Measurements from ENCODE around the gene FASTK. TPM values are rescaled to one million over a fixed set of nuclear protein-coding genes. Genes with fewer than 3 reads are reported as not detected.

The FASTK gene
- total RNA-seq, 1 donor from 2014 or later, result 68.0 TPM

- Mint-ChIP-seq H3K4me1 (ENCODE audit: unreplicated experiment) (peaks cover 34% of the 10 kb centered on the region), H3K27ac (ENCODE audit: unreplicated experiment) (peak overlapping the region; percentile 49), H3K4me3 (ENCODE audit: unreplicated experiment) (peak overlapping the region; percentile 82), H3K36me3 (ENCODE audit: low read depth, unreplicated experiment) (peaks cover 10% of the 10 kb centered on the region), H3K9me3 (ENCODE audit: unreplicated experiment) (no peaks in the 10 kb centered on the region), H3K27me3 (ENCODE audit: unreplicated experiment) (peaks cover 14% of the 10 kb centered on the region)
- no peak for TF ChIP-seq CTCF (IDR thresholded peaks at IDR 0.05; ENCODE audit: unreplicated experiment)
- no peak for DNase-seq (ENCODE audit: low spot score)
Measured at GRCh38 chr7:151085329-151085690, 4.7 kb upstream of the FASTK start.

- TF ChIP-seq CTCF (IDR thresholded peaks at IDR 0.05; ENCODE audit: unreplicated experiment), result no peak
- no peak for DNase-seq (ENCODE audit: low spot score)
- peaks cover 11% of the 10 kb centered on the region for H3K36me3 Mint-ChIP-seq (ENCODE audit: low read depth, unreplicated experiment)
- peaks cover 30% of the 10 kb centered on the region for H3K4me1 Mint-ChIP-seq (ENCODE audit: unreplicated experiment)
- peaks cover 10% of the 10 kb centered on the region for H3K27me3 Mint-ChIP-seq (ENCODE audit: unreplicated experiment)
- H3K4me3 Mint-ChIP-seq (ENCODE audit: unreplicated experiment), result peak overlapping the region; percentile 83
- H3K9me3 Mint-ChIP-seq (ENCODE audit: unreplicated experiment), result no peaks in the 10 kb centered on the region
- no peak overlapping the region for H3K27ac Mint-ChIP-seq (ENCODE audit: unreplicated experiment)
Measured at GRCh38 chr7:151083824-151084160, 3.2 kb upstream of the FASTK start.

- H3K36me3 Mint-ChIP-seq (ENCODE audit: low read depth, unreplicated experiment), result peaks cover 10% of the 10 kb centered on the region
- peak within 1 kb of the TSS; percentile 98 for H3K4me3 Mint-ChIP-seq (ENCODE audit: unreplicated experiment)
- TF ChIP-seq CTCF (IDR thresholded peaks at IDR 0.05; ENCODE audit: unreplicated experiment), result no peak
- peak; percentile 65 for DNase-seq (ENCODE audit: low spot score)
- H3K27me3 Mint-ChIP-seq (ENCODE audit: unreplicated experiment), result peaks cover 9% of the 10 kb centered on the region
- H3K4me1 Mint-ChIP-seq (ENCODE audit: unreplicated experiment), result peaks cover 30% of the 10 kb centered on the region
- no peaks in the 10 kb centered on the region for H3K9me3 Mint-ChIP-seq (ENCODE audit: unreplicated experiment)
- peak within 1 kb of the TSS; percentile 57 for H3K27ac Mint-ChIP-seq (ENCODE audit: unreplicated experiment)
Measured at GRCh38 chr7:151083071-151083823, 2.6 kb upstream of the FASTK start, which contains the start of gene TMUB1. Gene TMUB1 (minus strand): TSS chr7:151083493. CDS start chr7:151082563, 930 bp downstream.

GRCh38 chr7:151082141-151083070 is 1.8 kb upstream of the FASTK start:
- peaks cover 14% of the 10 kb centered on the region for H3K27me3 Mint-ChIP-seq (ENCODE audit: unreplicated experiment)
- TF ChIP-seq CTCF (IDR thresholded peaks at IDR 0.05; ENCODE audit: unreplicated experiment), result no peak
- H3K9me3 Mint-ChIP-seq (ENCODE audit: unreplicated experiment), result no peaks in the 10 kb centered on the region
- H3K4me1 Mint-ChIP-seq (ENCODE audit: unreplicated experiment), result peaks cover 31% of the 10 kb centered on the region
- no peak for DNase-seq (ENCODE audit: low spot score)
- peaks cover 7% of the 10 kb centered on the region for H3K36me3 Mint-ChIP-seq (ENCODE audit: low read depth, unreplicated experiment)
- H3K27ac Mint-ChIP-seq (ENCODE audit: unreplicated experiment), result peak overlapping the region; percentile 57
- peak overlapping the region; percentile 98 for H3K4me3 Mint-ChIP-seq (ENCODE audit: unreplicated experiment)
